Renal cortical epithelial cell (primary cell): ENCODE data around the gene MZF1. TPM values are rescaled to one million over a fixed set of nuclear protein-coding genes. Genes with fewer than 3 reads are reported as not detected.
"Not testable (repeated sequence)": the region's sequence is repeated elsewhere in the genome, so short reads cannot be mapped to it uniquely, and the experiment has no call there.

Experiments
- DNase-seq: peaks from one replicate; pipeline ENCODE4 v3.0.0-alpha.2; 2011; ENCODE audit warnings: low read depth
- total RNA-seq: library from RNA; depleted of rRNA; stranded (reverse); fragments of >200 nt; gene quantifications from 2 replicates; pipeline ENCODE4 v1.2.3, GENCODE V29; 2014

MZF1 gene
- total RNA-seq, 1 donor from 2014 or later, result 30.6 TPM

DNA sequence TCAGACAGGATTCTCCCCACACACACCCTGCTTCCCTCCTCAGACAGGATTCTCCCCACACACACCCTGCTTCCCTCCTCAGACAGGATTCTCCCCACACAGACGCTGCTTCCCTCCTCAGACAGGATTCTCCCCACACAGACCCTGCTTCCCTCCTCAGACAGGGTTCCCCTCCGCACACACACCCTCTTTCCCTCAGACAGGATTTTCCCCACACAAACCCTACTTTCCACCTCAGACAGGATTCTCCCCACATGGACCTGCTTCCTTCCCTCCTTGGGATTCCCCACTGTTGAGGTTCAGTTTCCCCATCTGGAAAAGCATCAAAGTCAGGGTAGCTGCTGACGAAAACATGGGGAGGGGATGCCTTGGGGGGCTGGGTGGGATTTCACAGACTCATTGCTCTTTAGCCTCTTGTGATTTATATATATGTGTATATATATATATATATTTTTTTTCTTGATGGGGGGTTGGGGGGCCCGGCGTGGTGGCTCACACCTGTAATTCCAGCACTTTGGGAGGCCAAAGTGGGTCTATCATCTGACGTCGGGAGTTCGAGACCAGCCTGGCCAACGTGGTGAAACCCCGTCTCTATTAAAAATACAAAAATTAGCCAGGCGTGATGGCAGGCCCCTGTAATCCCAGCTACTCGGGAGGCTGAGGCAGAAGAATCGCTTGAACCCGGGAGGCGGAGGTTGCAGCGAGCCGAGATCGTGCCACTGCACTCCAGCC is 30.3 kb downstream of the MZF1 start:
- not testable (repeated sequence) for DNase-seq

DNA sequence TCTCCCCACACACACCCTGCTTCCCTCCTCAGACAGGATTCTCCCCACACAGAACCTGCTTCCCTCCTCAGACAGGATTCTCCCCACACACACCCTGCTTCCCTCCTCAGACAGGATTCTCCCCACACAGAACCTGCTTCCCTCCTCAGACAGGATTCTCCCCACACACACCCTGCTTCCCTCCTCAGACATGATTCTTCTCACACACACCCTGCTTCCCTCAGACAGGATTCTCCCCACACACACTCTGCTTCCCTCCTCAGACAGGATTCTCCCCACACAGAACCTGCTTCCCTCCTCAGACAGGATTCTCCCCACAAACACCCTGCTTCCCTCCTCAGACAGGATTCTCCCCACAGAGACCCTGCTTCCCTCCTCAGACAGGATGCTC is 34.0 kb downstream of the MZF1 start:
- not testable (repeated sequence) for DNase-seq

DNA sequence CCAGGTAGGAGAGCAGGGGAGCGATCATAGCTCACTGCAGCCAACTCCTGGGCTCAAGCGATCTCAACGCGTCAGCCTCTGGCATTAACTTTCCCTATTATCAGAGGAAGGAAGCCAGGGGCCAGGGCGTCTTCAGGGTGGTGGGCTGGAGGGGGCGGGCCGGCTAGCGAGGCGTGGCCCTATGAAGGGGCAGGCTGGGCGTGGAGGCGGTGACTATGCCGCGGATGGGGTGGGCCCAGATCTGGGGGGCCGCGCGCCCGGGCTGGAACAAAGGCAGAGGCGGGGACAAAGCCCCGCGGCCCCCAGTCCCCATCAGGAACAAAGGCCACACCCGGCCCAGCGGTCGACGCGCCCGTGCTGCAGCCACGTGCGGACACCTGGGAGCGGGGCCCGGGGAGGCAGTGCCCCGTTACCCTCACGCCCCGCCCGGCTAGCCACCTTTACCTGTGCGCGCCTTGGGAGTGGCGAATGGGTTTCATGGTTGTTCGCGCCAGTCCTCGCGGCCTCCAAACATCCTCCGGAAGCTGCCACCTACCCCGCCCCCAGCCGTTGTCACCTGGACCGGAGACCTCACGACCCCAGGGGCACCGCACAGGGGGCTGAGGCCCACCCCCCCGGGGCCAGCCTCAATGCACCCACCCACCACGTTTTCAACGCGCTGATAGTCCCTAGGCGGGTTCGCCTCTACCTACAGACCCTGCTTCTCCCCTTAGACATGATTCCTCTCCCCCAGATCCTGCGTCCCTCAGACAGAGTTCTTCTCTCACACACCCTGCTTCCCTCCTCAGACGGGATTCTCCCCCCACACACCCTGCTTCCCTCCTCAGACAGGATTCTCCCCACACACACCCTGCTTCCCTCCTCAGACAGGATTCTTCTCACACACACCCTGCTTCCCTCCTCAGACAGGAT is 34.6 kb downstream of the MZF1 start:
- DNase-seq, result no peak

DNA sequence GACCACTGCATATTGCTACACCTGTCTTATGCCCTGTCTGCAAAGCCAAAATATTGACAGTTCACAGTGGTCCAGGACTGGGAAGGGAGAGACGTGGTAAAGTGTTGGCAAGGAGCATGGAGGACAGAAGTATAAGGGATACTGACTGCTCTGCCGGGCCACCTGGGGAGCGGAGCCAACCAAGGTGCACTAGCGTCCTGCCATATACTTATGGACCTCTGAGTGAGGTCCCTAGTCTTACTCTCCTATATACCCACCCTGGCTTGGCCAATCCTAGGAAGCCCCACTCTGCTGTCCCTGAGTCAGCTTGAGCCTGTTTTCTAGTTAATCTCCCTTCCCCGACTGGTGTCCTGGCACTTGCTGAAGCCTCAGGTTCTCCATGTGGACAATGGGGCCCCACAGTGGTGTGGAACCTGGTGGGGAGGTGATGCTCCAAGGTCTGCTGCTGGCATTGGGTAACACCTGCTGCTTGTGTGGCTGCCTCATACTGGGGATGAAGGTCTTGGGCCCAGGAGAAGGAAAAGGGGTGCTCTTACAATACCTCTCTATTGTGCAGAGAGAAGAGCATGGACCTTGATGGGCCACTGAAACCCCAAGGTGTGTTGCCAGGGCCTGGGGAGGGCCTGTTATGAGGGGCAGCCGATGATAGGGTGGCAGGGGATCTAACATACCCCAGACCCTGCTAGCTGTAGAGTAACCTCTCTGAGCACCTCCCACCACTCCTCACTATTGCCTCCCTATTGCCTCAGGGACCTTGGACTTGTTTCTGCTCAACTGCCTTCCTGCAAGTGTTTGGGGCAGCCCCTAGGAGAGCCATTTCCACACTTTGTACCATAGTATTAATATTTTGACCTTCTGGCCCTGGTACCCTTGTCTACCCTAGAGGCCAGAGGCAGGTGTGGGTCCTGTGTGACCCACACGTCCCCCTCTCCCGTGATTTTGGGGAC is 36.0 kb downstream of the MZF1 start:
- DNase-seq, result no peak

DNA sequence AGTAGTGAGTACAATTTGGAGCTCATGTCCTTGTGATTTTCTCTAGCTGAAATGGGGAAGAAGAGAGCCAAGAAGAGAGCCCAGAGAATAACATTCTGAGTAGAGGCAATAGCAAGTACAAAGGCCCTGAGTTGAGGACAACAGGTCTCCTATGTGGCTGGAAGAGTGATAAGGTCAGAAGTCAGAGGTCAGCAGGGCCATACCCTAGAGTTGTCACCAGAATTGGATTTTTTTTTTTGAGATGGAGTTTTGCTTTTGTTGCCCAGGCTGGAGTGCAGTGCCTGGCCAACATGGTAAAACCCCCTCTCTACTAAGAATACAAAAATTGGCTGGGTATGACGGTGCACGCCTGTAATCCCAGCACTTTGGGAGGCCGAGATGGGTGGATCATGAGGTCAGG is 37.3 kb downstream of the MZF1 start:
- DNase-seq, result no peak

DNA sequence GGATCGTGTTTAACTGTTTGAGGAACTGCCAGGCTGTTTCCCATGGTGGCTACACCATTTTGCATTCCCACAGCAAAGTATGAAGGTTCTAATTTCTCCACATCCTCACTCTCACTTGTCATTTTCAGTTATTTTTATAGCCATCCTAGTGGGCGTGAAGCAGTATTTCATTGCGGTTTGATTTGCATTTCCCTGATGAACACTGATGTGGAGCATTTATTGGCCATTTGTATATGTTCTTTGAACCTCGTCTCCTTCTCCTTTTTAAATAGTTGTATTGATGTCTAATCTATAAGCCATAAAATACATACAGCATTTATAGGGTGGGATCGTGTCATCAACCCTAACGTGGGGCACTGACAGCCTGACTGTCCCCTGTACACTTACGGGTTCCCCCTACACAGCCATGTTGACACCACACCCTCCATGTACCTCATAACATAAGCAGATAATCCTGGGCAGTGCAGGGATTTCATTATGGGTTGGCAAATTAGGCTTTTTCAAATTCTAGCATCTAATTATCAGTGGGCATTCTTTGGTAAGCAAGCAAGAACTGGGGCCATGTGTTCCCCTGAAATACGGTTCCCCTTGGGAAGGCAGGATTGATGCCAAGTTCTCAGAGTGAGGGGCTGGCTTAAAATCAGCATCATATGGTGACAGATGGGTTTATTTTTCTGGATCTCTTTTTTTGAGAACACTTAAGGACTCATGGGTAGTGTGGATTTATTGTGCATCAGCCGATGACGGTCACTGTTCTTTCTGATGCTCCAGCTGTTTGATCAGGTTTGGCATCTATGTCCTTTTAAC is 41.9 kb downstream of the MZF1 start:
- DNase-seq, result no peak

DNA sequence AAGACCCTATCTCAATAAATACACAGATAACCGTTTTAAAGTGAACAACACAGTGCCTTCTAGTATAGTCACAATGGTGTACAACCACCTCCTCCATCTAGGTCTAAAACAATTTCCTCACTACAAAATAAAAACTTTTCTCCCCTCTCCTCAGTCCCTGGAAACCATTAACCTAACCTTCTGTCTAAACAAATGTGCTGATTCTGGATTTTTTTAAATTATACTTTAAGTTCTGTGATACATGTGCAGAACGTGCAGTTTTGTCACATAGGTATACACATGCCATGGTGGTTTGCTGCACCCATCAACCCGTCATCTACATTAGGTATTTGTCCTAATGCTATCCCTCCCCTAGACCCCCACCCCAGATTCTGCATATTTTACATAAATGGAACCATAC is 43.7 kb downstream of the MZF1 start:
- DNase-seq, result no peak

DNA sequence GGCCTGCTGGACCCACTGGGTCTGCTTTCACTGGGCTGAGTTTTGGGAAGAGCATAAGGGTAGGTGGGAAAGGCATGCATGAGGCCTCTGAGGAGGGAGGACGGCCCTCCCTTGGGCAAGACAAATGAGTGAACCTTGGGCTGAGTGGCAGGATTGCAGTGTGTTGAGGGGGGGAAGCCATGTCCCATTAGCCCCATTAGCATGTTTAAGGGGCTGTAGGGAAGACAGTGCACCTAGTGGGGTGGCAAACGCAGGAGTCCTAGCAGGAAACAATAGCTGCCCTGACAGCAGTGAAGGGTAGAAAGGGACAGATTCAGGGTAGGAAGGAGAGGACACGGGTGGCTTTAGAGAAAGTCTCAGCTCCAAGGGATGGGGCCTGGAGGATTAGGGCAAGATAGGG is 50.4 kb downstream of the MZF1 start:
- no peak for DNase-seq

DNA sequence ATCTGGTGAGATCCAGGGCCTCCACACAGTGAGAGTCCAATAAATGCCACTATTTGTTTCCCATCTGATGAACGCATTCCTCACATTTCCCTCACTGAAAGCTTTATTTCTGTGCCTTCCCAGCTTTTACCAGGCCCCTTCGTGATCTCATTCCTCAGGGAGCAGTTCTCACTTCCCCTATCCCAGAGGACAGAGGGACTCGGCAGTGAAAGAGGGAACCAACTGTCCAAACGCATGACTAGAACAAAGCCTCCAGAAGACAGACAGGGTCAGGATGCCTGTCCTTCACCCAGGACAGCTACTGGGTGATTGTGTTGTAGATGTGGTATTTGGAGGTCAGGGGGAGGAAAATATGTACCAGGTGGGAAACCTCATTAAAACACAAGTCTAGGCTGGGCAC is 51.5 kb downstream of the MZF1 start:
- no peak for DNase-seq

DNA sequence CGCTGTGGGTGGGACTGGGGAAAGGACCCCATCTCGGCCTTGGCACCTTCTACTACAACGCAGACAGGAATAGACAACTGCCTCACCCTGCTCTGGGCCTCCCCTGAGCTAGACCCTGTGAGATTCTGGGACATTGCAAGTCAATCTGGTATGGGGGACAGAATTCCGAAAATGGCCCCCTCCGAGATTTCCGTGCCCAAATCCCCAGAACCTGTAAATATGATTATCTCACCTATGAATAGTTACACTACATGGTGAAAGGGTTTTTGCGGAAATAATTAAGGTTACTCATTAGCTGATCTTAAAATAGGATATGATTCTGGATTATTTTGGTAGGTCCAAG is 52.9 kb downstream of the MZF1 start:
- no peak for DNase-seq

DNA sequence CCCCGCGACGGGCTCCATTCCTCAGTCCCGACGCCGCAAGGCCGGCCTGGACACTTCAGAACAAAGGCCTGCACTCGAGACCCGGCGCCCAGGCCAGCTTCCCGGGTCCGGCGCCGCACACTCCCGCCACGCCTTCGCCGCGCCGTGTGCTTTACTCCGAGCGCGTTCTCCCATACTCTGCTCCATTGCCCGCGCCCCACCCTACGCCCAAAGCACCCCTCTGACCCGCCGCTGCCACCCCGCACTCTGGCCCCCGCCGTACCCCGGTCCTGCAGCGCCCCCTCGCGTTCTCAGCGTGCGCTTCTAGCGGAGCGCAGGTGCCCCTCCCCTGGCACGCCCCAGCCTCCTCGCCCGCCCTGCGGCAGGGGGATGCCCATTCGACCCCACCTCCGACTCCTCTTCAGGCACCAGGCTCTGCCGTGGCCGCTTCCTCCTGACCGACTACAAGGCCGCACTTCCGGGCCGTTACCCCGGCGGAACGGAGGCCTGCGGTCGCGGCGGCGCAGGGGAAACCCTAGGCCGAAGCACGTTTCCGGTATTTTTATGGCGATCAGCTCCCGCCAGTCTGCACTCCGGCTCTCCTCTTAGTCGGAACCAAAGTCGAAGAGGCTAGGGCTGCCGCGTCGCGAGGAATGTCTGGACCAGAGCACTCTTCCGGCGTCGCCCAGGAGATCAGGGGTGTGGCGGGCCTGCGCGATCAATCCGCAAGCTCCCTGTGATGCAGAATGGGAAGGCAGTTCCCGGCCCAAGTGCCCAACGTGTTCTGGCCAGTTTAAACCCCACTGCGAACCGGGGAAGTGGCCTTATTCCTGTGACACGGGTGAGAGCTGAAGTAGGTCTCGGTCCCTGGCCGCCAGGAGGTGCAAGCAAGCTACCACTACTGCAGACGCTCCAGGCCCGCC is 53.5 kb downstream of the MZF1 start, which contains the start of gene ZBTB45:
Gene ZBTB45 (minus strand): TSS at position 456 of the 902 bp plus-strand sequence. CDS start 2,137 bp downstream, outside the sequence.
- DNase-seq, result peak; percentile 90

DNA sequence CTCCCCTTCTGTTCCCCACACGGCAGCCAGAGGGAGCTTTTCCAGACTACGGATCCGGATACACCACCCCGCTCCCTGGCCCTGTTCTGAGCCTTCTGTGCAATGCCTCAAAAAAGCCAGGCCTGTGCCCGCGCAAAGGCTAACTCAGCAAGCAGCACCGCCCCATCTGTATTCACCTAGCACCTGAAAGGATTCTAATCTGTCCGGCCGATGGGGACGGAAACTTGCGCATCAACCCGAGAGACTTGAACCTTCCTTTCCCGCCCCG is 54.1 kb downstream of the MZF1 start:
- DNase-seq, result peak; percentile 46

DNA sequence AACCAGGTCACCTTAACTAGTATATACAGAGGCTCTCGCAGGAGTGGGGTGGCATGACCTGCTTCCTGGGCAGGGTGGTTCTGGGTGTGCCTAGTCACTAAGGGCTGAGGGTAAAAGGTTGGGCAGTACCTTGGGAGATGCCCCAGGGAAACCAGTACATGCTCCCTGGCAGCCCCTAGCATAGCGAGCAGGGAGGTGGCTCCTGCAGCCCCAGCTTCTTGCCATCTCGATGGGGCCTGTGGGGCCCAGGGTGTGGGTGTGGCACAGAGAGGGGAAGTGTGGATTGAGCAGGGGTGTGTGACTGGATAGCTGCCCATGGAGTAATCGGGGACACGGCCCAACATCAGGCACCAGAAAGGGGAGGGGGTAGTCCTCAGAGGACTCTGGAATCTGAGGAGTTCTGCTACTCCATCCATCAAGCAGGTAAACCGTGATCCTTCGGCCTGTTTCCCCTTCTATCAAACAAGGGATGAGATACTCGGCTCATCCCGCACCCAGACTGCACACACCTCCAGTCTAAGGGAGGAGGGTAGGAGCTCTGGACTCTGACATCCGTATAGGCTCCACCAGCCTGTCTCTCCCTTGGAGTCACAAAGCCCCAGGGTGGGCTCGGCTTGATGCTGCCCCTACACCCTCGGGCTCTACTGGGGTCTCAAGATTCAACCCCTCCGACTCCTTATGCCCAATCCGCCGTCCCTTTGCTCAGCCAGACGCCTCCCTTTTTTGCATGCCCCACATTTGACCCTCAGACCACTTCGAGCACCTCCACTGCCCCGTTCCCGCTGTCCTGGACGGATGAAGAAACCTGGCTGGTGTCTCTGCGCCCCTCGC is 54.7 kb downstream of the MZF1 start:
- no peak for DNase-seq

DNA sequence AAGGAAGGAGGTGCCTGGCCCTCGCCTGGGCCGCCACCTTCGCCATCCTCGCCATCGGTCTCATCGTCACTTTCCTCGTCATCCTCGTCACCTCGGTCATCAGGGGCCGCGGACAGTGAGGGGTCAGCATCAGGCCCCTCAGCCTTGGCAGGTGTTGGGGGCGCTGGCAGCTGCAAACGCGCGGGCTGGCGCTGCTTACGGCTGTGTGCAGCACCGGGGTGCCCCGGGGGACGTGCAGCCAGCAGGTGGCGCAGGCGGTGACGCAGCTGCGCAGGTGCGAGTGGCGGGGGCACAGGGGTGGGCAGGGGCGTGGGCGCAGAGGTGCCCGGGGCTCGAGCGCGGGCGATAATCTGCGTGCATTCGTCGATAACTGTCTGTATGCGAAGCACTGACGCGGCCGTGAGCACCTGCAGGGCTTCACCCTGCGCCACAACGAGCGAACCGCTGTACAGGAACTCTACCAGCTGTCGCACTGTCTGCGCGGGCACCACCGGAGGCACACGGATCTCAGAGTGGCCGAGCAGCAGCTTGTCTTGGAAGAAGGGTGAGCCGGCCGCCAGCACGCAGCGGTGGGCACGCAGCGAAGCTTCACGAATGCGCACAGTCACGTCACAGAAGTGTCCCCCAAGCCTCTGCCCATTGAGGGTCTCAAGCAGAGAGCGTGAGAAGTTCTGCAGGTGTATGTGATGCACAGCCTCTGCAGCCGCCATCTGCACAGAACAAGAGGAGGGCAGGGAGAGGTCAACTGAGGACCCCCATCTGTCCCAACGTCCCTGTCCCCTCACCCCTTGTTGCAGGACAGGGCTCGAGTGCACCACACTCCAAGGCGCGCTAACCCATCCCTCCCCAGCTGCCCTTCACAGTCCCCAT is 55.9 kb downstream of the MZF1 start:
- no peak for DNase-seq

DNA sequence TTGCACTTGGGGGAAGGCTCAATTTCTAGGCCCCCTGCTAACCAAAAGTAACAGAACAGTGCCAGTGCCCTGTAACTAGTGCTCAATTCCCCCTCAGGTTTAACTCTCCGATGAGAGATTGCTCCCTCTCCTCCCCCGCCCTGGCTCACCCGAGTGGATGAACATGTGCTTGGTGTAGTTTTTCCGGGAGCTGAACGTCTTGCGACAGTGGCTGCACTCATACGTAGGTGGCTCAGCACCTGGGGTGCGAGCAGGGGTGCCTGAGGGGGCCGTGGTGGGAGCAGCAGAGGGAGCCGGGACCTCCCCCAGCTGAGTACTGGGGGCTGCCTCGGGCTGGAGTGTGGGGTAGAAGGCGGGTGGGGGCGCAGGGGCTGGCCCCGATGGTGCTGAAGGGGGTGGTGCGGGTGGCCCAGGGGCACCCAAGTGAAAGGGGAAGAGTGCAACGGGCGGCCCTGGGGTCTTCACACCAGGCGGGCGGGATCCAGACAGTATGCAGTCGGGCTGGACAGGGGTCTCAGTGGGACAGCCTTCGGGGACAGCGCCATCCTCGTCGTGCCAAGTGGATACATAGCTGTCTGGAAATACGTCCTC is 56.8 kb downstream of the MZF1 start:
- no peak for DNase-seq

DNA sequence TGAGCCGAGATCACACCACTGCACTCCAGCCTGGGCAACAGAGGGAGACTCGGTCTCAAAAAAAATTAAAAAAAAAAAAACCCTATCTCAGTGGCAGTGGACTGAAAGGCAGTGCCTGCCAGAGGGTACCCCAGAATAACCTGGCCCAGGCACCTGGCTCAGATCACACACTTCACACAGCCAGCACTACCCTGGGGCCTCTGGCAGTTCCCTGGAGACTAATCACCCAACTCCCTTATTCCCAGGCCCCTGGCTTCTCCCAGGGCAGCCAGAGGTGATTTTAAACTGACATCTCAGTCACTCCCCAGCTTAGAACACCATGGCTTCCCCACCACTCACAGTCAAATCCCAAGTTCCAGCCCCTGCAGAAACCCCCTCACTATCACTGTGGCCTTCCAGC is 57.9 kb downstream of the MZF1 start:
- no peak for DNase-seq

DNA sequence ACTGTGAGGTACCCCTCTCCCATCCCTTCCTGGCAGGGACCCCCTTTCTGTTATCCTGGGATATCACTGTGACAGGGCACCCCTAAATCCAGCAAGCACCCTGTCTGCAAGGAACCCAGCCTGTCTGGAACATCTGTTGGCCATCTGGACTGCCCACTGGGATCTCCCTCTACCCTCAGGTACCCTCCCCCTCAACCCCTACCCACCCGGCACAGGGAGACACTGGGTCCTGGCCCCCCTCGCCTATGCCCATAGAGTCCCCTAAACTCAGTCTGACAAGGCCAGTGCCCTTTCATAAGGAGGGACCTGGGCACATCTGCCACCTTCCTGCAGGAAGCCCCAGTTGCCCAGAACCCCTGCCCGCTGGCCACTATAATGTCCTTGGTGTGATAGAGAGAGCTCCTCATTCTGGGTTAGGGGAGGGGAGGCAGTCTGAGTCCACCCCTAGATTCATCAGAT is 58.5 kb downstream of the MZF1 start:
- no peak for DNase-seq
